Medulla oblongata (tissue), 1 donor: ENCODE measurements around the gene LURAP1L.

ENCODE experiments used
- DNase-seq: peaks from one replicate; pipeline ENCODE4 v3.0.0-alpha.2; 2015; ENCODE audit errors: extremely low spot score

Gene LURAP1L

GRCh38 chr9:12813533-12813932, 38.7 kb downstream of the LURAP1L start:
- DNase-seq: no peak

DNA sequence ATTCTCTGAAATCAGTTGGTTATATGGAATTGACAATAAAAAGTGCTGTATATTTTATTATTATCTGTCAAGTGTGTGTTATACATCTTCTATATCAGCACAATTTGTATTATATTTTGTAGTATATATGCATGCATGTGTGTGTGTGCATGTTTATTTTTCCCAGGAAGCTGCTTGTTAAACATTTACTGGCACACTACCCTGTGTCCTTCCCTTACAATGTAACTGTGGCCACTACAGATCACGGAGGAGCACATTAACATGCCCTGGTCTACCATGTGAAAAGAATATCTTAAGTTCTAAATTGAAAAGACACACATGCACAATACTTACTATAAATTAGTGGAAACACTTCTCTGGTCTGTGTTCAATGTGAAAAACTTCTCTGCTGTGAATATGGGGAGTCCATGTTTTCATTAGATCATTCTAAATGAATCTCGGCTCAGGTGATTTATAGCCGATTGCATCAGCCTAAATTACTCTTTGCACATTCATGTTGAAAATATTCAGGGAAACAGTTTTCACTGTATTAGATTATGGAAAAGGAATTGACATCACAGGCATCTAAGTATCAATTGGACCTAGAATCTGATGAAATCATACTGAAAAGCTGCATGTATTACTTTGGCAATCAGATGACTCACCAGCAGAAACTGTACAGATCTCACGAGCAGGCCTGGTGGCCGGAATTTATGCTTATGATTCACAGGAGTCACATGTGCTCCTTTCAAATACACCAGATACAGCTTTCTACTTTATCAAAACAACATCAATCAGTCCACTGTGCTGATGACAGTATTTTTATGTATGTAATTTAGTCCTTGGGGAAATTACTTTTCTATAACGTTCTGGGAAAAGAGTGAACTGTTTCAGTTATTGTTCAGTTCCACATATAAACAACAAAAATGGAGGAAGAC, 39.4 kb downstream of the LURAP1L start:
- DNase-seq: peak; percentile 64

DNA sequence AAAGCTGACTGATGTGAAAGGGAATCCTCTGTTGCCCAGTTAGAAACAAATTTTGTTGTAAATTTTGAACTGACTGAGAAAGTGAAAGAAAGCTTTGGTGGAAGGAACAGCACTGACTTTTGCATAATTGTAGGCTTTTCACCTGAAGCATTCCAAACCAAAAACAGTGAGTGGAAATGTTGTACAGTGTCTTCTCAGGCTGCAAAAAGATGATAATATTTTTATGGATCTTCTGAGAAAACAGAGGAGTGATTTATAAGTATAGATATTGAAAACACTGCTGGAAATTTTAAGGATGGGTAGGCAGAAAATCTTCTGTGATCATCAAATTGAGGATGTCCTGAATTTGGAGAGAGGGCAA, 40.0 kb downstream of the LURAP1L start:
- DNase-seq: no peak

DNA sequence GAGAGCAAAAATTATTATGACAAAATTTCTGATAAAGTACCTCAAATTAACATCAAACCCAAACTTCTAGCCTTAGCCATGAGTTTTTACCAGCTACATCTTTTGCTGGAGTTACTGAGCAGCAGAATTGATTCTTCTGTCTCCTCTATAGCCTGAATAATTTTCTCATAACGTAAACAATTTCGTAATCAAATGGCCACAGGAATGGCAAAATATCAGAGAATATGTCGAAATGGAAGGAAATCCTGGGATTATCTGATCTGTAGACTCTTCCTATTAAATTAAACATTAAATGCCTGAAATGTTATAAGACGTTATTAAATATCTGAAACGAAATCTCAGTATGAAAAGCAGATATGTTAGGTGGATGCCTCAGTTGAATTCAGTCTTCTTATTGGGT, 41.1 kb downstream of the LURAP1L start:
- DNase-seq: no peak

DNA sequence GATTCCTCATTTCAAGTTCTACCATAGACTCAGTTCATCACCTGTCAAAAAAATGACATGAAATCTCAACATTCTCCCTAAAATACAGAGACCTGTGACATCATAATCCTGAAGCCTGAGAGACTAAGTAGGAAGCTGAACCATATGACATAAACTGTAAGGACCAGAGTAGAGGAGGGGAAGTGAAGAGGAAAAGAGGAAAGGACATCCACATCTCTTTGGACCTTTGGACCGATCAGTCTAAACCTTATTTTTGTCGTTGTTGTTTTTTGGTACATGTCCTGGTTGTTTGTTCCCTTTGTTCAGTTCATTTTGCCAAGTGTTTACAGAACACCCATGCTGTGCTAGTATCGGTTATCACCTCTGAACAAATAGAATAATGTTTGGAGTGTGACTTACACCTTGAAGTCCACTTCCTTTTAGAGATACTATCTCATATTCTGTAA, 41.9 kb downstream of the LURAP1L start:
- DNase-seq: no peak

- no peak for DNase-seq
These were observed 42.9 kb downstream of the LURAP1L start for GRCh38 chr9:12817702-12818101.

GRCh38 chr9:12818431-12819000, 43.7 kb downstream of the LURAP1L start:
- no peak for DNase-seq

- no peak for DNase-seq
These were observed 44.8 kb downstream of the LURAP1L start for GRCh38 chr9:12819436-12820185.

DNA sequence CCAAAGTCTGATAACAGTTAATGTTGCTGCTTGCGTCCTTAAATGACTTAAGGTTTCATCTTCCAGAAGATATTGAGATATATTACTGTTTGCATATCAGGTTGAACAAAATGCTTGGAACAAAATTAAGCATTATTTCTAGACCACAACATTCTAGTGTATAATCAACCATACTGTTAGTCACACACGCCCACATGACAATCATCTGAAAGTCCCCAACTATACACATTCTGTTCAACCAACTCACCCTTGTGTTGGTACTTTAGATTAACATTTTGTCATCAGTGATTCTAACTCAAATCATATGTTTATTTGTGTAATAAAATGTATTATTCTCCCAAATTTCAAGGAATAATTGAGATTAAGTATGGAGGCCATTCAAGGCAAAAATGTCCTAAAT, 47.3 kb downstream of the LURAP1L start:
- DNase-seq: no peak

DNA sequence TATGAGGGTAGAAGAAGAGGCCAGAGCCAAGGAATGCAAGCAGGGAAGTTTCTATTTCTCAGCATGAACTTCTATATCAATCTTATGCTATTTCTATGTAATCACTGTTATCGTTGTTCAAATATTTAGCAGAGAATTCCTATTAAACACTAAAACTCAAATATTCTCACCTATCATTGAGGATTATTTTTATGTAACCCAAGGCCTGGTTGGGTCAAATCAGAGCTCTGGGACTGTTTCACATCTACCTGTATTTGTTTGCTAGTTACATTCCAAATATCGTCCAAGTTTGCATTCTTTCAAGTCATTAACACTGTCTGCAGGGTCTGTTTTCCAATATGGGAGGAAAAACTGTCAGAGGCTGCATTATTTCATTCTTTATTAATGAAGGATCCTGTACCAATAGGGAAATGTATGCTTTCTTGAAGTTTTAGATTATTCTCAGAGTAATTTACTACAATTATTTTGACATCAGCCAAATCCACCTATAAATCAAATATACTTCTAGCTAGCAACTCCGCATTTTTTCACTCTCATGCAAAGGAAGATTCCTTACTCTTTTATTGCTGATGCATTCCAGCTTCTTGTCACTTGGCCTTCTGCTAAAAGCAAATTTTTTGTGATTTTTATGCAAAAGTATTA, 52.2 kb downstream of the LURAP1L start:
- no peak for DNase-seq

GRCh38 chr9:12833701-12834100, 58.9 kb downstream of the LURAP1L start:
- no peak for DNase-seq

- DNase-seq: no peak
These were observed 63.7 kb downstream of the LURAP1L start for GRCh38 chr9:12838546-12838945.

- DNase-seq: no peak
These were observed 68.9 kb downstream of the LURAP1L start for GRCh38 chr9:12843735-12844134.

DNA sequence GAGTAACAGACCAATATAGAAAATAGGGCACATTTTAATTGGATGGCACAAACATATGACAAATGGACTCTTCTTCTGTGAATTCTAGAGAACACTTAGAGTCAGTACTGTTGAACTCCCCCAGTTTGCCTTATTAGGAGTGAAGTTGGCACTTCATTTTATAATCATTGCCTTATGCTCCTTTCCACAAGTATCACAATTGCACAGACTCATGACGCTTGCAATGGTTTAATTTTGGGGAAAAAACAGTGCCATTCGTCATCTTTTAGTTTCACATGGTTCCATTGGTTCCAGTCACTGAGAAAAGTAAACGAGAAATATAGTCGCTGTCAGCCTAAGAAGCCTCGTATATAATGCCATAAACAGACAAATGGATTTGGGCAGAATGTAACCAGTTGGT, 71.2 kb downstream of the LURAP1L start:
- DNase-seq: no peak

GRCh38 chr9:12847561-12847960, 72.7 kb downstream of the LURAP1L start:
- DNase-seq: no peak

GRCh38 chr9:12849486-12850003, 74.7 kb downstream of the LURAP1L start:
- DNase-seq: no peak

DNA sequence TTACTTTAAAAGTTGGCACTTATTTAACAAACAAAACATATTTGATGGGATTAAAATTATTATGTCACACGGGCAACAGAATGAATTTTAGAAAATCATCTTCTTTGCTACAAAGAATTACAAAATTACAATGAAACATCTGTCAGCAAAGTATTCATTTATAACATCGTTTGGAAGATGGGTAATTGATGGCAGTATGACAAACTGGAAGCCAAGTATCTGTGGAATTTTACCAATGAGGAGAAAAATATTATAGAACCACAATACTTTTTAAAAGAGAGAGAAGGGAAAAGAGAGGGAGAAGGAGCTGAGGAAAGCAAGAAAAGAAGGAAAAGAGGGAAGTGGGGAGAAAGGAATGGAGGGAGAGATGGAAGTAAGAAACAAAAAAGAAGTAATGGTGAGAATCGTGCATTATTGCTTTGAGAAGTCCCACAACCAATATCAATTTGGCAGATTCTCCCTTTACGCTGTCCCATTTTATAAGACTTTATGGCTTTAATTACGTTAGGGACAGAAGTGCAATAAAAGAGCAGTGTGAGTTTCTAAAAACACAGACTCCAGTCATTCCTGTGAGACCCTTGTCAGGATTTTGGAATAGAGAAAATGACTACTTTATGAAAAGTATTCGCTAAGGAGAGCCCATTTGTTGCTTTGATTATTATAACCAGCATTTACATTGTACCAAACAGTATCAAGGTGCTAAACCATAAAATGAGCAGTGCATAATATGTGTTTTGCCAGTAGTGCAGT, 76.7 kb downstream of the LURAP1L start:
- DNase-seq: no peak

DNA sequence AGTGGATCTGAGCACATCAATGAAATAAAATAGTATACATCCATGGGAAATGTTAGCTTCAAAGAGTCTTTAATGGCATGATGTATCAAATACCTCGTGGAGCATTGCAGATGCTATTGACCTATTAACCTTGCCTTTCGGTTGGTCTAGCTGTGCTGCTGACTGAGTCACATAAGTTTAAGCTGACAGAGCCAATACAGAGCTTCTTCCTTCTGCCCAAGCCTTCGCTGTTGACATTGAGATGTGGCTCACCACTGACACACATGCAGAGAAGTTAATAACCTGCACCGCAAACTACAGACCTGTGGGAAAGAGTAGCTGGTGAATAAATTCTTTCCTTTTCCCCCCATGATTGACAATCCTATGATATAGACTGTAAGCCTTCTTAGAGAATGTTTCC, 78.2 kb downstream of the LURAP1L start:
- DNase-seq: no peak

- DNase-seq: no peak
These were observed 79.4 kb downstream of the LURAP1L start for GRCh38 chr9:12854221-12854620.

GRCh38 chr9:12855066-12855465, 80.2 kb downstream of the LURAP1L start:
- no peak for DNase-seq

GRCh38 chr9:12856603-12857002, 81.8 kb downstream of the LURAP1L start:
- no peak for DNase-seq
